NCI-H82 treated with DMSO at 0.1 percent for 48 hours (cell line): ENCODE data around the gene RBM44.
"Not testable (repeated sequence)": the region's sequence is repeated elsewhere in the genome, so short reads cannot be mapped to it uniquely, and the experiment has no call there.

Experiments used
- DNase-seq: peaks from one replicate; lab custom pipeline; 2025; ENCODE audit not compliant: unreplicated experiment; lab: John Stamatoyannopoulos, UW

The RBM44 gene, protein sequence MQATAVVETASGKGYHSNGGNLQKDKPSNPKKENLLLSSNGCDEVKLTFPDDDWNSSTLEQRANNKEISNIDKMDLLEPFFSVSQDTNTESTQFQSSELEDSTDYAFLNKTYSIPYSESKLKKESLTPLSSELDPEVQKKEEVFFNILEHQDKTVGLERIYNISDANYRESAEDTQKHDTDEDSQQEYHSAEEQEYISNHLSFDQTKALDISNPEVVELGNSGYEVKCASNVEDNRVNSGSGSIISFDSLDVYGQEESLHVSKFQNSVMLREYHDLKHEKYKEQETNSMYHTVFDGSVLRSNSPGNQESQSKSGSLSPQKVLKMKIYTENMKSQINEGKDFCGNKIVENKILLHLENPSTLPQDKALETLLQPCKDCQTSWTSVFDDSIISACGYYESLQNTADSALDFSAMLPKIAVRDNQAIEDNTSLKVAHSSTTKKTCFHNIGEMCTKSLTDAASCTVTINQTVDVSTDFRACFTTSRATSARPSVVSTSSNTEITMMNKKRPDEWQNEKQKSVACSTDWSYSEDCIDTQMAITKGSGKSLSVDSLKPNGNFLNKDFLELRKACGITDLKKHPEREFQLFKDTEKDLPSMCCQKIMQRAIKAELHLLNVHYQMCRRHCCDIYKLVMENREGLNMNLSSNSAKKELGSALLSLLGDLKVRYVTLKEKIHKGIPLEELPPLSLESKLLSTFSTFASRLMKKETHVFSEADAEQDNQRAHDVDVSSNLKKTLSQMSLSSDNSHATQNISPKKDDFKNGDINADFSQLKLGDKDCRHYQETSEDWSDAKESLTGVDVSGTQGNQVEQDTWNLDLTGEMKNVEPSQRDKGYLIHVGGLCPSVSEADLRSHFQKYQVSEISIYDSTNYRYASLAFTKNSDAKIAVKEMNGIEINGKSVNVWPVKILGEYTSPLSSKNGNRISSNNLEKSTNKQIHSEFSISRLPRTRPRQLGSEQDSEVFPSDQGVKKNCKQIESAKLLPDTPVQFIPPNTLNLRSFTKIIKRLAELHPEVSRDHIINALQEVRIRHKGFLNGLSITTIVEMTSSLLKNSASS

DNA sequence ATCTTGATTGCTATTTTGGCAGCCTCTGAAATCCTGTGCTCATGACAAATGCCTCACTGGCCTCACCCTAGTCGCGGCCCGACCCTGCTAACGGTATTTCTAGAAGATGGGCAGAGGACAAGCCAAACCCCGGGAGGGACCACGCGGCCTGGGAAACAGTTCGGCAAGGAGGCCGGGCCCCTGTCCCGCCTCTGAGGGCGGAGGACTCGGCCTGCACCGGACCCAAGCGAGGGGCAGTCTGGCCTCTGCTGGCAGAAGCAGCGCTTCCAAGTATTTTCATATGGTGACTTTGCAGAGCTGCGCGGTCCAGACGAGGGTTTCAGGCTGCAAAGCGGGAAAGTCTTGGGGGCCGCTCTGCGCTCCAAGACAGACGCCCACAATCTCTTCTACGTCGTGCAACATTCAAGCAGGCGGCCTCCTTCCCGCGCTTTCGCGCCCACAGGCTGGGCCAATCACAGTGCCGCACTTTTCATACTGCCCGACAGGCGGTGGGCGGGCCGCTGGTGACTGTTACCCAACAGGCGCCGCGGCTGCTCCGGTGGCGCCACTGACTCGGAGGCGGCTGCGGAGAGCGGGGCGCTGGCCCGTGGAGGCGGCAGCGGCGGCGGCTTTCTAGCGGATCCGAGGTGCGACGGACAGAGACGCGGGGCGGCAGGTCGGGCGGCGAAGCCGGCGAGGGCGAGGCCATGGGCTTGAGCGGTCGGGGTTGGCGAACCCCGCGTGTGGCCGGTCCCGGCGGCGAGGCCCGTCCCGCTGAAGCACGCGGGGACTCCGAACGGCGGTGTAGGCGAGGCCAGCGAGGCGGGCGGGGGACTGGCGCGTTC, at the start of gene RBM44:
Gene RBM44 (plus strand): TSS at position 544 of the 824 bp plus-strand sequence. CDS start 14,831 bp downstream, outside the sequence.
- no peak for DNase-seq

DNA sequence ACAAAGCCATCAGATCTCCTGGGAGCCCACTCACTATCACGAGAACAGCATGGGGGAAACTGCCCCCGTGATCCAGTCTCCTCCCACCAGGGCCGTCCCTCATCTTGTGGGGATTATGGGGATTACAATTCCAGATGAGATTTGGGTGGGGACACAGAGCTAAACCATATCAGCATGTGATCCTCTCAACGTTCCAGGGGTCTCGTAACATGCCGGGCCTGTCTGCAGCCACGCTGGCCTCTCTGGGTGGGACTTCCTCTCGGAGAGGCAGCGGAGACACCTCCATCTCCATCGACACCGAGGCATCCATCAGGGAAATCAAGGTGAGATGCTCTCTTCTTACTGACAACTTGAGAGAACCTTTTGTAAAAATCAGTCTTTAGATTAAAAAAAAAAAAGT, 49.6 kb upstream of the RBM44 start:
- DNase-seq: no peak

DNA sequence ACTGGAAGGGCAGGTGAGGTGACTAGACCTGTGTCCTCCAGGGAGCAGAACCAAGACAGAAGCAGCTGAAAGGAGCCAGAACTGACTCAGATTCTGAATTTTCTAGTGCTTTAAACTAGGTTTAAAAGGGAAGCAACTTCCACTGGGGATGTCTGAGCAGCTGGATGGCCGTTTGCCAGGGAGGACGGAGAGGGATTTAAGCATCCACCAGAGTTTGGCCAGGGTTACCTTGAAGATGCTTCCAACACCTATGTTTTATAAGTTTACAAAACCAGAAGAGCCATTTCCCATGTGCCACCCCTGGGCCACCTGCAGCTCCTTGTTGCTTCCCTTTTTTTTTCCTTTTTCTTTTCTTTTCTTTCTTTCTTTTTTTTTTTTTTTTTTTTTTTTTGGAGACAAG, 48.6 kb upstream of the RBM44 start:
- no peak for DNase-seq

DNA sequence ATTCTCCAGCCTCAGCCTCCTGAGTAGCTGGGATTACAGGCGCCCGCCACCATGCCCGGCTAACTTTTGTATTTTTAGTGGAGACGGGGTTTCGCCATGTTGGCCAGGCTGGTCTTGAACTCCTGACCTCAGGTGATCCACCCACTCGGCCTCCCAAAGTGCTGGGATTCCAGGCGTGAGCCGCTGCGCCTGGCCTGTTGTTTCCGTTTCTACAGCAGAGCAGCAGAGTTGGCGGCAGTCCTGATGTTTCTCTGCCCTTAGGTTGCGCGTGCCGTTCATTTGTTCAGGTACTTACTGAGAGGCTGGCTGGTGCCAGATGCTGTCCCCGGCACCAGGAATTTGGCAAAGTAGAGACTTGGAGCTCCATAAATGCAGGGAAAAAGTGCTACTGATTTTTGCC, 48.1 kb upstream of the RBM44 start:
- DNase-seq: not testable (repeated sequence)

DNA sequence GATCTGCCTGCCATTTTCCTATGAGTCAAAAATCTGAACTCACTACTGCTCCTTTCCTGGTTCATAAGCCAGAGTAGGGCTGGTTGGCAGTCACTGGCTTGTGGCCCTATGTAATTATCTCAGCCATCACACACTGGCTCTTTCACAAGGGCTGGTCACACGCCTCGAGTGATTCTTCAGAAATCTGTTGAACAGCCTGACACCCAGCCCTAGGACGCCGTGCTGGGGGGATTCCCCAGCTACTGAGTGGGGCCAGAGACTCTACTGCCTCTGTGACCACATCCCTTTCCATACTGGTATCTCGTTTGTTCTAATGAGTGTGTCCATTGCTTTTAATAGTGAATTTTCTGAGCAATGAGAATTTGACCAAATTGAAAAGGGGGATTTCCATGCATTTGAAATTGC, 45.8 kb upstream of the RBM44 start:
- no peak for DNase-seq

DNA sequence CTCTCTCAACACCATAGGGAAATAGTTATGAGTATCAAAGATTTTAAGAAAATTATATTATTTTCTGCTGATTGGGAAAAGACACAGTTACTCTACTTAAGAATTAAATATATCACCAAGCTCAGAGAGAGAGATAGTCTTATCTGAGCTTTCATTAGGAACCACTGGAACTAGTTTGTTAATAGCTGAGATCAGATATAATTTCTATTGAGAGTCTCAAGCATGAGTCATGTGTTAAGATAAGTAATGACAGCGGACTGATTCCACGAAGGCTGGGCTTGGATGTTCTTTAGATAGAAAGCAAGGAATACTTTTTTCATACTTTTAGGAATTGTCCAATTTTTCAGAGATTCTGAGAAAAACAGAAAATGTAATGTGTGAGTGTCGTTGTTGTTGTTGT, 44.4 kb upstream of the RBM44 start:
- no peak for DNase-seq

DNA sequence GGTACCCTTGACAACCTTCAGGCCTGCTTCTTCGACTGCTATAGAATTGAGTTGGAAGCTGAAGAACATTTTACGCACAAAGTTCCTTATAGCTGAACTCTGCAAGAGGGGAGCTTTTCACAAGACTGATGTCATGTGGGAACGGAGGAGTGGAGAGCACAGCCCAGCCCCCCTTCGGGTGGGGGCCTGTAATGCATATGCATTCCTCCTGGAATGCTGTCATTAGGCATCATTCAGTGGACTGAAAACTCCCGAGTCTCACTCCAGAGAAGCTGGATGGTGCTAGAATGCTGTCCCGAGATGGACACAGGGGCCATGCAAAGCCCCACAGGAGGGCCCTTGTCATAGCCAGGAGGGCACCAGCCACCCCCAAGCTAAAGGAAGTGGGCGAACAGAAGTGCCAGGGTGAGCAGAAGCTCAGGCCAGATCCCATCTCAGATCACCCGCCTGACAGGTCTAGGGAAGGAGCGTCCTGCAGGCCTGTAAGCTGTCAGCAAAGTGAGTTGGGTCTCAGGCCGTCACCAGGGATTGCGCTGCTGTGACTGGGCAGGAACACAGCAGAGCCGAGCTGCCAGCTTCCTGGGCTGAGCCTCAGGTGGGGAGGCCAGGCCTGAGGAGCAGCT, 43.8 kb upstream of the RBM44 start:
- DNase-seq: no peak

DNA sequence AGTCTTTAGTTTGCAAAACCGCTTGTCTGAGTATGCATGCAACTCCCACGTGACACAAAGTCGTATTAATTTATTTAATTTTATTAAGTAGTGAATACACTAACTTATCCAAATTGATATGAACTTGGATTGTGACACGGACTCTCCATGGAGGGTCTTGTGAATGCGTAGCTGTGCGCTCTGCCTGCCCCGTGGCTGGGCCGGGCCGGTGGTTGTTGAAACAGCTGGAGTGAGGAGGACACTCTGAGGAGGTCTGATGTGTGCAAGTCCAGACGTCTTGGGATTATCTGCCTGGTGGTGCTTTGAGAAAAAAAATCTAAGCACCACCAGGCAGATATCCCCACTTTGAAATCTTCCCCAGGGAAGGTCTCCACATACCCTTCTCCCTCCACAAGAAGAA, 41.0 kb upstream of the RBM44 start:
- DNase-seq: no peak

DNA sequence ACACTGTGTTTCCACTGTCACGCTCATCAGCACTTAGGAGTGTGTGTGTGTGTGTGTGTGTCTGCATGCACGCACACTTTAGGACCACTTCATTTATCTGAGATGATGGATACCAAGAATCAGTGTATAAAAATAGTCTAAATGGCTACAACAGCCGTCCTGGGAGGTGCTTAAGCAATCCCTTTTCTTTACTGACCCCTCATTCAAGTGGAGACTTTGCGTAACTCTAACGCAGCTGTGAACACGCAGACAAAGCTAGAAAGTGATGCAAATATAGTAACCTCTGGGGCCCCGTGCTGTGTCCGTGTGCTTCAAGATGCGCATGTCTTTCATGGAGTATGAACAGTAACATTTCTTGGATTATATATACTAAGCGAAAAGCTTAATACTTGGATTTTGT, 40.4 kb upstream of the RBM44 start:
- no peak for DNase-seq

DNA sequence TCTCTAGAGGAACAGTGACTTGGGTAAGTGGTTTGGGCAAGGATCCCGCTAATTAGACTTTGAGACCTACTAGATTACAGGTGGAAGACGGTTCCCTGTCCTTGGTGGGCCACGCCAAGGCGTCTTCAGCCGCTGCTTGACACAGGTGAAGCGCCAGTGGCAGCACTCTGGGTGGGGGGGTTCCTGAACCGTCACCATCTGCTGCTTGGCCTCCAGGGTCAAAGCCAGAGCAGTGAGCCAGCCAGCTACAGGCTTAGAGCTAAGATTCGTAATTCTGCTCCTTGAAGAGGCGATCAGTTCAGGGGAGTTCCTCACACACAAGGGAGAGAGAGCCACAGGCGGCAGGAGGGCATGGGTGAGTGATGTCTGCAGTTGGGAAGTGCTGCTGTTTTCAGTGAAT, 39.4 kb upstream of the RBM44 start:
- DNase-seq: peak; percentile 5

DNA sequence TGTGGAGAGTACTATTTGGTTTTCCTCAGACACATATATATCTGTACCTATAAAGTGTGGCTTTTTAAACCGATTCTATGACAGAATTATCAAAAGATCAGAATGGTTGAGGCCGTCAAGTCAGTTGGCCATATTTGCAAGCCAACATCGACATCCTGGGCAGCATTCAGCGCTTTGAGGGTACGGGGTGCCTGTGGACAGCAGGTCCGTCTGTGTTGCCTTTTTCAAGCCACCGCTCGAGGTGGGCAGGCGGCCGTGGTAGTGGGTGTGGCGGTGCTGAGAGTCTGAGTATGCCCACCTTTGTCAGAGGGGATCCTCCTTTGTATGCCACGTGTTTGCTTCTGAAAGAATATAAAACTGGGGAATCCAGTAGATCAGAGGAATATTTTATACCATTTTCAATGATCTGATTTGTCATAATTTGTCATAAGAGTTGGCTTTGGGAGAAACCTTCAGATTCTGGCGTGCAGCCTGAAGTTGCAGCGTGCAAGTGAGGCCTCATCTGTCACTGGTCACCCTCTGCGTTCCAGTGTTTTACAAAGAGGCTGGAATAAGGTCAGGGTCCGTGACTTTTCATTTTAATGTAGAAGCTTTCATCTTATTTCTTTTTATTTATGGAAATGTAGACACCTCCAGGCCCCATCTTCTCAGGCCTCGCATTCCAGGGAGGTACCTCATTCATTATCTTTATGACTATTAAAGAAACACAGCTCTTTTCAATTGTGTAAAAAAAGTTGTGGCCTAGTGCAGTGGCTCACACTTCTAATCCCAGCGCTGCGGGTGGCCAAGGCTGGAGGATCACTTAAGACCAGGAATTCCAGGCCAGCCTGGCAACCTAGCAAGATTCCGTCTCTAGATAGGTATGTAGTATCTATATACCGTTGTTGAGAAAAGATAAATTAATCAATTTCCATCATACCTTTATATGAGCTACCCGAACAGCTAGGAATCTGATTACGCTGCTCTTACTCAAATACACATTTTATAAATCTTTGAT, 37.8 kb upstream of the RBM44 start:
- no peak for DNase-seq

DNA sequence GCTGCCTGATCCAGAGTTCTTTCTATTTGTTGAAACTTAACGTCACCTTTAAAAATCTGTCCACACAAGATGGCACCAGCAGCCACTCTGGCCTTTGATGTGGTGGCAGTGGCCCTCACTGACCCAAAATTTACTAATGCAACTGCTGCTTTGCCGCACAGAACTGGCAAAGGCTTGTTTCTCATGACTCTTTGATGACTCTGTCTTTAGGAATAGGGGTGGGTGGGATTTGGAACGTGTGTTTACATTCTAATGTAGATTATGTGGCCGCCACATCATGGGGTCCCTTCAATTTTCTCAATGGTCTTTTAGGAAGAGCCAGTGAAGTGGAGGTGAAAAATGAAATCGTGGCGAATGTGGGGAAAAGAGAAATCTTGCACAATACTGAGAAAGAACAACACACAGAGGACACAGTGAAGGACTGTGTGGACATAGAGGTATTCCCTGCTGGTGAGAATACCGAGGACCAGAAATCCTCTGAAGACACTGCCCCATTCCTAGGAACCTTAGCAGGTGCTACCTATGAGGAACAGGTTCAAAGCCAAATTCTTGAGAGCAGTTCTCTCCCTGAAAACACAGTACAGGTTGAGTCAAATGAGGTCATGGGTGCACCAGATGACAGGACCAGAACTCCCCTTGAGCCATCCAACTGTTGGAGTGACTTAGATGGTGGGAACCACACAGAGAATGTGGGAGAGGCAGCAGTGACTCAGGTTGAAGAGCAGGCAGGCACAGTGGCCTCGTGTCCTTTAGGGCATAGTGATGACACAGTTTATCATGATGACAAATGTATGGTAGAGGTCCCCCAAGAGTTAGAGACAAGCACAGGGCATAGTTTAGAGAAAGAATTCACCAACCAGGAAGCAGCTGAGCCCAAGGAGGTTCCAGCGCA, 36.0 kb upstream of the RBM44 start:
- not testable (repeated sequence) for DNase-seq

DNA sequence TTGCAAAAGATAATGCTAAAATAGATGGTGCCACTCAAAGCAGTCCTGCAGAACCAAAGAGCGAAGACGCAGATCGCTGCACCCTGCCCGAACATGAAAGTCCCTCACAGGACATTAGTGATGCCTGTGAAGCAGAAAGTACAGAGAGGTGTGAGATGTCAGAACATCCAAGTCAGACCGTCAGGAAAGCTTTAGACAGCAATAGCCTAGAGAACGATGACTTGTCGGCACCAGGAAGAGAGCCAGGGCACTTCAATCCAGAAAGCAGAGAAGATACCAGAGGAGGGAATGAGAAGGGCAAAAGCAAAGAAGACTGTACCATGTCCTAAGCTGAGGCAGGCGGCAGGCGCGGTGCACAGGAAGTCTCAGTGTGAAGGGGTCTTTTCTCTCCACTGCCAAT, 34.8 kb upstream of the RBM44 start:
- no peak for DNase-seq

DNA sequence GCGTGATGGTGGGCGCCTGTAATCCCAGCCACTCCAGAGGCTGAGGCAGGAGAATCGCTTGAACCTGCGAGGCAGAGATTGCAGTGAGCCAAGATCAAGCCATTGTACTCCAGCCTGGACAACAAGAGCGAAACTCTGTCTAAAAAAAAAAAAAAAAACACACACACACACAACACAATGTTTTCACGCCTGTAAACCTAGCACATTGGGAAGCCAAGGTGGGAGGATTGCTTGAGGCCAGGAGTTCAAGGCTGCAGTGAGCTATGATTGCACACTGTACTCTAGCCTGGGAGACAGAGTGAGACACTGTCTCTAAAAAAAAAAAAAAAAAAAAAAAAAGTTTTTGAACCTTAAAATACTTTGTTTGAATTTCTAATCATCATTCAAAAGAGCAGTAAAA, 33.5 kb upstream of the RBM44 start:
- DNase-seq: not testable (repeated sequence)

DNA sequence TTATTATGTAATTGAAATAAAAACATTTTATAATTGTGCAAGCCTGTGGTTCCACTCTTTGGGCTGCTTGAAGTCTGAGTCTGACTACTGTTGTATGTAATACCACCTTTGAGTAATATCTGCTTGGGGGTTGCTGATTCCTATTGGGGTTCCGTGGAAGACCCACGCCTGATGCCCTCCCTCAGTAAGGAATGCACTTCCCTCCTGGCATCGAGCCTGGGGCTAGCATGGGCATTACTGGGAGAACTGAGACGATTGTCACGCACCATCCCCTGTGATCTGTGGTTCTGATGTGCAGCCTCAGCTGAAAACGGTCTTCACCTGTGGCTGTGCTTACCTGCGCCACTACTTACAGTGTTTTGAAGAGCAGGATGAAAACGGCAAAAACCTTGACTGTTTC, 32.7 kb upstream of the RBM44 start:
- no peak for DNase-seq

DNA sequence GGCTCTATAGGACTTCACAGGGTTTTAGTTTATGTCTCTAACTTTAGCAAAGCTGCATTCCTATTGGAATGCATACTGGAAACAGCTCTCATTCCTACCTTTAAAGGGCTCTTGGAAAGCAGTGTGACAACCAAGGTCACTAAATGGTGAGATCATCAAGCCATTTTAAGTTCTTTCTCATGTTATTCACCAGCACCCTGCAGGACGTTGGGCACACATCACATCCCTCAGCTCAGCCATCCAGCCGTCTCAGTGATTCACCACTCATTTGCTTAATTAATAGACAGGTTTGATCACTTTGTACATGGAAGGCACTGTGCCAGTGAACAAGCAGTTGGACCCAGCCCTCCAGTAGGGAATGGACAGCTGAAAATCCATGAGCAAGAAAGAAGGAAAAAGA, 32.2 kb upstream of the RBM44 start:
- DNase-seq: no peak

DNA sequence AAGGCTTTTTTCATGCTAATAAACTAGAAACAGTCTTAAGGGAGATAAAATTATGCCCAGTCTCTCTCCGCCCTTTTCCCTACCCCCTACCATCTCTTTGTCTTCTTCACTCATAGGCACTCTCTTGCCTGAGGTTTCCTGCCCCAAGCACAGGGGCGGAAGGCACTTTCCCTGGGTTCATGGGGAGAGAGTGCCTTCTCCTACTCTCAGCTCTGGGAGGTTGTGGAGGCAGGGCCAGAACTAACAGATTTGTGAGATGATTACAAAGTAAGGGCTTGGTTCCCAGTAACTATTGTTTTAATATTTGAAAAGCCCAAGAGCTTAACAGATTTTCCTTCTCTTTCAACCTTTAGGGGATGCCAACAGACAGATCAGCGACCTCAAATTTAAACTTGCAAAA, 26.1 kb upstream of the RBM44 start:
- DNase-seq: no peak

DNA sequence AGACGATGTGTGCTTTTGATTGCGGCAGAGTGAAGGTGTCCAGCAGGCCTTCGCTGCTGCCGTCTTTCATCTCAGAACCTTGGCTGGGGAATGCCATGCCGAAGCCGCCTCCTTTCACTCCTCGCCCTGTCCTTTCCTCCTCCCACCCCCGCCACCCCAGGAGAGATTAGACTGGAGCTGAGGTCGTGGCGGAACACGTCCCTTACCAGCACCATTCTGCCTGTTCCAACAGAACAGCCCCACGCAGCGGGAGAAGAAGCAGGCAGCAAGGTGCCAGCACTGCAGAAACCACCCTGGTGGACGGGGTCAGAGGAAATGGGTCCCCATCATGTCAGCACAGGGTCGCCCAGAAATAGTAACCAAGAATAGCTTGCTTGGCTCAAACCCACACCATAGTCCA, 24.8 kb upstream of the RBM44 start:
- no peak for DNase-seq
